Measurements from ENCODE around the gene ARHGEF26.

The ARHGEF26 gene

DNA sequence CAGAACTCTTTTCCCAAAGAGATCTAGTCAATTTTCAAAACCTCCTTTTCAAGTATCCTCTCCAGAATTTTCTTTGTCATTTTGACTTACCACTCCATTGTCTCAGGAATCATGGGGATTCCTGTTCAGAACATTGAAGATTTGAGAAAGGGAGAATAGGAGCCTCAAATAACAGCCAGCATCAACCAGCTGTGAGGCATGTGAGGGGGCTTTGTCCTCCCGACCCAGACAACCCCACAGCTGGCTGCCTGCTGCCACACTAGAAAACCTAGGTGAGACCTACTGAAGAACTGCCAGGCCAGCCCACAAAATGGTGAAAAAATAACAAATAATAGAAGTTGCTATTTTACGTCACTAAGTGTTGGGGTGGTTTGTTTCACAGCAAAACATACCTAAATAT is 5.9 kb upstream of the ARHGEF26 start:
- in situ Hi-C loops (cut with MboI; ENCODE audit: low sequenced_read_pairs): no loop called here

DNA sequence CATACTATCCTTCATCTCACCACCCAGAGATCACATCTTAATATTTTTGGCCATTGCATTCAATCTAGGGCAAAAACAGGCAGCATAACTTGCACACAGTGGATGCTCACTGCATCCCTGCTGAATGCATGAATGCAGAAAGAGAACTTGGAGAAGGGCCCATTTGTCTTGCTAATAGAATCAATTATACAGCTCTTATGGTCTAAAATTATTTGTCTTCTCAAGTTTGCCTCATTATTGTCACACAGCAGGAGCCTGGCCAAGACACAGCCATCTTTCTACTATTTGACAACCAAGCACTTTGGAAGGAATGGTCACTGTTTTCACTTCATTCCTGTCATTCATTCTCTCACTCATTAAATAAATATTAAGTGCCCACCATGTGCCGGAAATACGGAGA is 1.2 kb upstream of the ARHGEF26 start:
- in situ Hi-C loops (cut with MboI; ENCODE audit: low sequenced_read_pairs): no loop called here

DNA sequence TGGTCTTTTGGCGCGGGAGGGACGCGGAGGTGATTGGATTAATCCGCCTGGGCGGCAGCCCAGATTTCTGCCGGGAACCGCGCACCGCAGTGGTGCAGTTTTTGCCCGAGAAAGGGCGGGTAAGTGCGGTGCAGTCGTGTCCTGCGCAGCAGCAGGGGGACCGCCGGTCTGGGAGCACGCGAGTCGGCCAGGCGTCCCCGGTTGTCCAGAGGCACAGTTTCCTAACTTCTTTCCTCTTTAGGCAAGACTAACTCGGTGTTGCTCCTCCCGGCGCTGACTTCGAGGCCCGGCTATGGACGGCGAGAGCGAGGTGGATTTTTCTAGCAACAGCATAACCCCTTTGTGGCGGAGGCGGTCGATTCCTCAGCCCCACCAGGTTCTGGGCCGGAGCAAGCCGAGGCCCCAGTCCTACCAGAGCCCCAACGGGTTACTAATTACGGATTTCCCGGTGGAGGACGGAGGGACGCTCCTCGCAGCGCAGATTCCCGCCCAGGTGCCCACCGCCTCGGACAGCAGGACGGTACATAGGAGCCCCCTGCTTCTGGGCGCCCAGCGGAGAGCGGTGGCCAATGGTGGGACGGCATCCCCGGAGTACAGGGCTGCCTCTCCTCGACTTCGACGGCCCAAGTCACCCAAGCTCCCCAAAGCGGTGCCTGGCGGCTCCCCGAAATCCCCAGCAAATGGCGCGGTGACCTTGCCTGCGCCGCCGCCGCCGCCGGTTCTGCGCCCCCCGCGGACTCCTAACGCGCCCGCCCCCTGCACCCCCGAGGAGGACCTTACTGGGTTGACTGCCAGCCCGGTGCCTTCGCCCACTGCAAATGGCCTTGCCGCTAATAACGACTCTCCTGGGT is 736 bp downstream of the ARHGEF26 start:
- in situ Hi-C loops (cut with MboI; ENCODE audit: low sequenced_read_pairs): no loop called here

DNA sequence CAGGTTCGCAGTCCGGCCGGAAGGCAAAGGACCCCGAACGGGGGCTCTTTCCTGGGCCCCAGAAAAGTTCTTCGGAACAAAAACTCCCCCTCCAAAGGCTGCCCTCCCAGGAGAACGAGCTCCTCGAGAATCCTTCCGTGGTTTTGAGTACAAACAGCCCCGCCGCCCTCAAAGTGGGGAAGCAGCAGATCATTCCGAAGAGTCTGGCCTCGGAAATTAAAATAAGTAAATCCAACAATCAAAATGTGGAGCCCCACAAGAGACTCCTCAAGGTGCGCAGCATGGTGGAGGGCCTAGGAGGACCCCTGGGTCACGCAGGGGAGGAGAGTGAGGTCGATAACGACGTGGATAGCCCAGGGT is 1.3 kb downstream of the ARHGEF26 start:
- in situ Hi-C loops (cut with MboI; ENCODE audit: low sequenced_read_pairs): no loop called here

DNA sequence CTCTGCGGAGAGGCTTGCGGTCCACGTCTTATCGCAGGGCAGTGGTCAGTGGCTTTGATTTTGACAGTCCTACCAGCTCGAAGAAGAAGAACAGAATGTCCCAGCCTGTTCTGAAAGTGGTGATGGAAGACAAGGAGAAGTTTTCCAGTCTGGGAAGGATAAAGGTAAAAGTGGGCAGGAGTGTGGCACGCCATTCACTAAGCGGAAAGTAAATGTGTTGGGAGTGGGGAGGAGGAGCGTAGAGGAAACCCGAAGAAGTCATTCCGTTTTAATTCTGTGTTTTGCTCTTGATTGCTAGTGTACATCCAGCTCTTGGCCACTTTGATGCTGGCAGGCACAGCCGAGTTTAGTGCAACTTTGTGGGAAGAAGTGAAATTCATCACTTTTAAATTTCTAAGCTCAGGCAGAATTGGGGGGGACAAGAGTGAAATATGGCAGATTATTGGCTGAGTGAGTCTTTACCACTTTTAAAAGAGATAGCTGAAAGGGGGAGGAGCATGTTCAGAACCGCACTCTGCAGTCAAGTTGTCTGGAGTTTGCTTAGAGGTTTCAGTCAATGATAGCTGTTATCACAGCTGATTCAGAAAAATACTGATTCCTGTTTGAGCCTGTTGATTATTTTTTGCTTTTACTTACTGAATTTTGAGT is 1.8 kb downstream of the ARHGEF26 start:
- in situ Hi-C loops (cut with MboI; ENCODE audit: low sequenced_read_pairs): no loop called here

DNA sequence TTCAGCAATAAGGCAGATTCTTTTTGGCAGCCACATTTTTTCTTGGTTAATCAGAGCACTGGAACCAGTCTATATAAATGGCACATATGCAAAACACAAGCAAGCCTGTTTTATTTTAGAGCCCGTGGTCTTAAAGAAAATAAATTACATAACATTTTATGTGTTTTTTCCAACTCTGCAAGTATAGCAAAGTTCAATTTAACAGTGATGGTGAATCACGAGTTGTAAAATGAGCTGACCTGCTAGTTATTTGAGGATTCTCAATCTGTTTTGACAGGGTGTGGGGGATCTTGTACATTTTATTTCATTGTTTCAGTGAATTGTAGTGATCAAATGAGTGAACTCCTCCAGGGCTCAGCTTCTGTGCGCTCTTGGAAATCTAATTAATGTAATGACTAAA is 2.7 kb downstream of the ARHGEF26 start:
- in situ Hi-C loops (cut with MboI; ENCODE audit: low sequenced_read_pairs): no loop called here

DNA sequence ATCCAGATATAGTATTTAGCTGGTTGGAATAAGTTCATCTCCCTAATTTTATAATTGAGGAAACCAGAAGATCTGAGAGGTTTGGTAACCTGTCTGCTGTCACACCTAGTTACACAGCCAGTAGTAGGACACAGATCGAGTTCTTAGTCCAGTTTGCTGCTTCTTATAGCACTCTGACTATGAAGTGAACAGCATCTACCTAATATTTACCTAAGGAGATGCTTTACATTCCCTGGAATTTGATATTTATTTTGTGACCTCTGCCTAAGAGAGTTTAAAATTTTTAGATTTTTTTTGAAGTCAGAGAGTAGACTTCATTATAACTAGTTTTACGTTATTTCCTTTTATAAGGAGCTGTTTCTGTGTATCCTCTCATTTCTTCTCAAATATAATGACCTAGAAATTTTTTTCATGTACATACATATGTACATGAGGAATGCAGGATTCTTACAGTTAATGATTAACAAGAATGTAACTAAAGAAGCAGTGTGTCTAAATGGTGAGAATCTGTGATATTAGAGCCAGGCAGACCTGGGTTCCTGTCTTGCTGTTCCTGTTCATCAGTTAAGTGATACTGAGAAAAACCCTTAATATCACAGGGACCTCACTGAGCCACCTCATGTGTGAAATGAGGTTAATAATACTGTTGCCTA is 4.3 kb downstream of the ARHGEF26 start:
- in situ Hi-C loops (cut with MboI; ENCODE audit: low sequenced_read_pairs): no loop called here

DNA sequence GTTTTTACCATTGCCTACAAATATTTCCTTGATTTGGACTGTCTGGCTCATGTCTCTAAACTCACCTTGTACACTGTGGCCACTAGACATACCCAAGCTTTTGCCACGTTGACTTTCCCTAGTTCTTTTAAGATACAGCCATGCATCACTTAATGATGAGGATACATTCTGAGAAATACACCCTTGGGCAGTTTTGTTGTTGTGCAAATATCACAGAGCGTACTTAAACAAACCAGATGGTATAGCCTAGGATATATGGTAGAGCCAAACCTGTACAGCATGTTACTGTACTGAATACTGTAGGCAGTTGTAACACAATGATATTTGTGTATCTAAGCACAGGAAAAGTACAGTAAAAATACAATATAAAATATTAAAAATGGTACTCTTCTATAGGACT is 5.5 kb downstream of the ARHGEF26 start:
- in situ Hi-C loops (cut with MboI; ENCODE audit: low sequenced_read_pairs): no loop called here

DNA sequence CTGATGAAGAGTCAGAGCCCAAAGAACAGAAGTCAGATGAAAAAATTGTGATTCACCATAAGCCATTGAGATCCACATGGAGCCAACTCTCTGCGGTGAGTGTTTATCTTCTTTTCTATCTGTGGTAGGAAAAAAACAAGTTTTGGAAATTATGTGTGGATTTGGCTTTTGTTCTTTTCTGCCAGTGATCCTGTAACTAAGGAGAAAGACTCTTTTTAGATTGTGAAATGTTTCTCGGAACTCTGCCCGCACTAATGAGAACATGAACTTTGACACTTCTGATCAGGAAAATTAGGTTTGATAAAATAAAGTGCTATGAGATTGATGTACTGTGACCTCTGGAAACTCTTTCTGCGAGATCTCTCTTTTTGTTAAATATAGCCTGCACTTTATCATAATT is 8.4 kb downstream of the ARHGEF26 start:
- in situ Hi-C loops (cut with MboI; ENCODE audit: low sequenced_read_pairs): no loop called here

DNA sequence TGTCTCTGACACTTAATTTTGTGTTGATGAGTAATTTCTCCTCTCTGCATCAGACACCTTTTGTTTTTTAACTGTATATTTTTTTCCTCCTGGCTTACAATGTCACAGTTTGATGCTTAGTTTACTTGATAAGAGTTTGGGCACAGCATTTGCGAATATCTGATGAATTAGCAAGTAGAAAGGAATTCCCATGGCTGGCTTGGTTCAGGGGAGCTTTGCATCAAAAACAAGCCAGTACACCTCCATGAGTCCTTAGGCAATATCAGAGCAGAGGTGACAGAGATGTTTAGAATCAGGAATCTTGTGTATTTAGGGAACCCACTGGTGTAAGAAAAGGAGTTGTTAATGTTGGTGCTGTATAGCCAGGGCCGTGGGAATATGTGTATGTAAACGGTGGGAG is 9.3 kb downstream of the ARHGEF26 start:
- in situ Hi-C loops (cut with MboI; ENCODE audit: low sequenced_read_pairs): no loop called here

DNA sequence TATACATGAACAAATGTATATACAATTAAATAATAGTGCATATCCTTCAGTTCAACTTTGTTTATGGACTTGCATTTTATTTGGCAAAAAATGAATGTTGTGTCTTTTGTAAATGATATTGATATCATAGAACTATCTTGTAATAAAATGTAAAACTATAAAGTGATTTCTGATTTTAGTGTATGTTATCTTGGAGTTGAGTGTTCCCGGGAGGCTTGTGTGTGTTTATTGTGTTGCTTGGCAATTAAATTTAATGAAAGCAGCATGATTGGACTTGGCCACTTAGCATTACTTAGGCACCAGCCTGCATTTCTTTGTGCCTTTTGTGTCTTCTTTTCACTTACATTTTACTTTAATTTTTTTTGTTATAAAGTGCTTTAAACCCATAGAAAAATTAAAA is 10.6 kb downstream of the ARHGEF26 start:
- in situ Hi-C loops (cut with MboI; ENCODE audit: low sequenced_read_pairs): no loop called here

DNA sequence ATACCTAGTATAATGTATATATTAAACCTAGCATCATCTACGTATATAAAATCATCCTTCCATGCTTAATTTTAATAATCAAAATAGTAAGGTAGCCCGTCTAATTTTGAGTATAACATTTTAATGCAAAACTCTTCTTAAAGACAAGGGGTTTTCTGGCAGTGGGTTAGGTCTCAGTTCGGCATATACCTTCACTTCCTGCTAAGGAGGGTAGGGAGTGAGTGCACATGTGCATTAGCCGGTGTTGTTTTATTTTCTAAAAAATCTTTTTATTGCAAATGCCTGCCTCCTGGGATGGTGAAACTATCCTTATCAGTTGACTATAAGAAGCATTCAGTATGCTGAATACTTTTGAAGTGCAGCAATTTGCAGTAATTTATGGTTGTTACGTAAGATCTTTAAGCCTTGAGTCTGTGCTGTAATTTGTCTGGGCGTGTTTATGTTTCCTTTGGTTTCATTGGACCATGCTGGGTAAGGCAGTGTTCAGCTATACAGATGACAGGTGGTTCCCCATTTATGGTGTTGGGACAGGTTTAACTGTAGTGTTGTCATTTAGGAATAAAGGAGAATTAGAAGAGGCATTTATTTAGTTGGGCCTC is 11.7 kb downstream of the ARHGEF26 start:
- in situ Hi-C loops (cut with MboI; ENCODE audit: low sequenced_read_pairs): no loop called here

DNA sequence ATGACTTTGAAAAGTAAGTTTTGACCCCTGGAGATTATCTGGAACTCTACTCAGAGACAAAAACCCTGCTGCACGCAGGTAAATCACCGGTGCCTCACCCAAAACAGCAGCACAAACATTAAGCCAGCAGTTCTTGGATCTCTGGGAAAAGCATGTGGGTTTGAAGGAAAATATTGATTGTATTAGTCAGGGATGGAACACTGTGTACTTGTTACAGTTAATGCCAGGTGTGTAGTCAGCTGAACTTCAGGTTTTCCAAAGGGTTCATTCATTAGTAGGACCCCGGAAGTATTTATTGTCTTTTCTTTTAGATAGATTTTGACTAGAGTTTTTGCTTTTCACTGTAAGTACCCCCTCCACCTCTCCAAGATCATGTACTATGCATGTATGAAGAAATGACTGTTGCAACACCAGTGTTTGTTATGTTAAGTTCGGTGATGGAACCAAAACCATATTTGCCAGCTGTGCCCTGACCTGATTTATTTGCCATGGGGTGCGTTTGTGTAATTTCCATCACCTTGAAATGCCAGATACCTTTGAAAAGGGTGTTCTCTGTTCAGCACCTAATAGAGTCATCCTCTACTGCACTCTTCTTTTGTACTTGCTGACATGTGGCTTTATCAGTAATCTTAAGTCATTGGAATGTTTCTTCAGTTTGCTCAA is 14.5 kb downstream of the ARHGEF26 start:
- in situ Hi-C loops (cut with MboI; ENCODE audit: low sequenced_read_pairs): no loop called here

DNA sequence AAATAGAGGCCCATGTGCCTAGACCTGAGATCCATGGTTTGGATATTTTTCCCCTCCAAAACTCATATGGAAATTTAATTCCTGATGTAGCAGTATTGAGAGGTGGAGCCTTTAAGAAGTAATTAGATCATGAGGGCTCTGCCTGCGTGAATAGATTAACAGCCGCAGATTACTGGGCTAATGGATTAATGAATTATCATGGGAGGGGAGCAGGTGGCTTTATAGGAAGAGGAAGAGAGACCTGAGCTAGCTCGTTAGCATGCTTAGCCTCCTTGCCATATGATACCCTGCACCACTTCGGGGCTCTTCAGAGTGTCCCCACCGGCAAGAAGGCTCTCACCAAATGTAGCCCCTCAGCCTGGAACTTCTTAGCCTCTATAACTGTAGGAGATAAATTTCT is 15.8 kb downstream of the ARHGEF26 start:
- in situ Hi-C loops (cut with MboI; ENCODE audit: low sequenced_read_pairs): no loop called here

DNA sequence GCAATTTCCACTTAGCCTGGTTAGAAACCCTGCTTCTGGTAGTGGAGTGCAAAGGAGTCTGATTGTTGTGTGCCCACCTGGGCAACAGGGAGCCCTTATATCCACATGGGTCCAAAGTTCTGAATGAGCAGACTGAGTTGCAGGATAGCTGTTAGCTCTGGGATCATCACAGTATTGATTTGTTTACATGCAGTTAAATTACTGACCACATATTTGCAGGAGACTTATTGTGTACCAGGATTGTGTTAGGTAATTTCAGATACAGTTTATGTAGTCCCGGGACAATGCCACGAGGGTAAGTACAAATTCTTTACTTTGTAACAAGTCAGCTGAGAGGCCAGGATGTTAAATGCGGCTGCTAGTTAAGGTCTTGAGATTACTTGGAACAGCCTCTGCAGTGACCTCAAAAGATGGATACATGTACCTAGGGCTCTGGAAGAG is 18.8 kb downstream of the ARHGEF26 start:
- in situ Hi-C loops (cut with MboI; ENCODE audit: low sequenced_read_pairs): no loop called here

DNA sequence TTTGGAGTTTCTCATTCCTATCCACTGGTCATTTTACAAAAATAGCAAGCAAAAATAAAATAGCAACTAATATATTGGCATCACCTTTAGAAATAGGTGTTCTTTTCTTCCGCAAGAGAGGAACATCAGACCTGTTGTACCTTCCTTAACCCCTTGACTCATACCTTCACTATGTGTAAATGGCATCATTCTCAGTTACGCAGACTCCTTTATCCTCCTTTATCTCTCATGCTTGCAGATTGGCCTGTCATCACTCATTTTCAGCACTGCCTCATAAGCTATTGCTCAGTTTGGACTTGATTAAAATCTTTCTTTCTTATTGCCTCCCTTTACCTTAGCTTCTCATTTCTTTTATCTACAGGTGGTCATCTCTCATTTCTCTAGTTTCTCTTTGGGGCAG is 21.4 kb downstream of the ARHGEF26 start:
- in situ Hi-C loops (cut with MboI; ENCODE audit: low sequenced_read_pairs): no loop called here

DNA sequence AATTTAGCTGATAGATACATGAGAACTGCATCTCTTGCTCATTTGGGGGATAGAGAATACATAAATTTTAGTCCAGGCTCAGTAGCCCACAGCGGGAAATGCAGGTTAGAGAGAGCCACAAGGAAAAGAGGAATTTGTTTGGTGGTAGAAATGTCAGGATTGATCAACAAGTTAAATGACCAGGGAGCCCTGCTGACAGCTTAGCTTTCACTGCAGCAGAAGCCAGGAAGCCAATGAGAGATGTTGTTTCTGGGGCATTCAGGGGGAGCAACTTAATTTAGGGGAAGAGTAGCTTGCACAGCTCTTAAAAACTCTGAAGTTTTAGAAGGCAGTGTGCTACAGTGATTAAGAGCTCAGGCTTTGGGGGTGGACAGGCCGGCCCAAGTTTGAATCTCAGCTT is 22.7 kb downstream of the ARHGEF26 start:
- in situ Hi-C loops (cut with MboI; ENCODE audit: low sequenced_read_pairs): no loop called here

DNA sequence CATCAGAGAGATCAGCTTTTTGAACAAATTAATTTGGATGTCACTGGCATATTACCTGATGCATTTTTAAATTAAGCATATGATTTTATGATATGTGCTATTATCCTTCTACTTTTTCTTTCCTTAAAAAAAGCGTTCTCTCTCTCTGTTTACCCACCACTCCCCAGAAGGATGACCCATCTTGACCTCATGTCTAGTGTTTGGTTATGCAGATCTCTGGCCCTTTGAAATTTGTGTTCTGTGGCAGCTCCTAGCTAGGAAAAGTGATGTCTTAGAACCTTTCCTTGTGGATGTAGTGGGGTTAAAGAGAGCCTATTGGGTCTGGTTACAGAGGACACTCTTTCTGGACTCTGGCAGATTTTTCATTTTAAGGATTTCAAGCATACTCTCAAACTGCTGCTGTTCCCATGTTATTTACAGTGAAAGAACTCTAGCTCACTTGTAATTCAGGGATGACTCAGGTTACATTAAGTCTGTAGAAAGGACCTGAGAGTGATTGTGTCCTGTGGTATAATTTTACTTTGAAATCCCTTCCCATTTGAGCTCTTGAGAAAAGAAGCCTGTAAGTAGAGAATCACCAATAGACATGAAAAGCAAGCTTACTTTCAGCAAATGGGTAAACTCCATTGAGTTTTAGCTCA is 23.8 kb downstream of the ARHGEF26 start:
- in situ Hi-C loops (cut with MboI; ENCODE audit: low sequenced_read_pairs): no loop called here

DNA sequence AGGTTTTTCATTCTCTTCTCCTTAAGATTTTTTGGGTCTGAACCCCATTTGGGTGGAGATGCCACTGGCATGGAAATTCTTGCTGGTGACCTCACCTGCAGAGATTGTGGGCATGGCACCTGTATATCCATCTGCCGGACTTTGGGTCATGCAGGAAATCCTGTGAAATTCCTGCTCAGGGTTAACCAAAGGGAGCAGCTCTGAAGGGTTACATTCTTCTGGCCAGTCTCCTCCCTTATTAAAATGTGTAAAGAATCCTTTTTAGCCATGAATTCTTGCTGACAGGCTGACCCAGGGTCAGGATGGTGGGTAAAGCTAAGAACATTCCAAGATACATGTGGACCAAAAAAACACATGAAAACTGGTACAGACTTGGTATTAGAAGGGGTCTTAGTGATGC is 27.4 kb downstream of the ARHGEF26 start:
- in situ Hi-C loops (cut with MboI; ENCODE audit: low sequenced_read_pairs): no loop called here

DNA sequence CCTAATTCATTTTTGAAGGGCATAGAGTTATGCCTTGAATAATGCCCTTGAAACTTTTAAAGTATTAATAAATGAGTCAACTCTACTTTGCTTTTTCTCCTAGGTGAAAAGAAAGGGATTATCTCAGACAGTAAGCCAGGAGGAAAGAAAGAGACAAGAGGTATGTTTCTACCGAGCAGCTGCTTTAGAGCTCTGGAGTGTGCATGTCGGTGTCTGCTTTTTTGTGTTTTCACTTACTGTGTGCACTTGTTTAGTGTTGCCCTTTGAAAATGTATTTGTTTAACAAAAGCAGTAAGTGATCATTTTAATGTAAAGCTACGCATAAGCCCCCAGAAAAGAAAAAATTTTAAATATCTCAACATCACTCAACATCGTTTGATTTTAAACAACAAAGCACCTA is 28.1 kb downstream of the ARHGEF26 start:
- in situ Hi-C loops (cut with MboI; ENCODE audit: low sequenced_read_pairs): no loop called here

DNA sequence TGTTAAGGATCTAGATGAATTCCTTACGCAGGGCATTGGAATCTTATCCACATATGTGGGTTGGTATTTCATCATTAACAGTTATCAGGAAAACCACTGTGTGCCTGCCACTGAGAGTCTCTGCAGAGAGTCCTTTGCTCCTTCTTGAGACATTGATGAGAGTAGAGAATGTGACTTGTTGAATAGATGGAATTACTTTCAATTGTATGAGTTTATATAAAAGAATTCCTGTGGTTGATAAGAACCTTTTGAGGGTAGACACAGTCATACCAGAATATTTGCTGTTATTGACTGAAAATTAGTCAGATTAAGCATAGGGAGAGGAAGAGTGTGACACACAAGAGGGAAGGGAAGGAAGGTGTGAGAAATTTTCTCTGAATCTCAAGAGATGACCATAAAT is 30.8 kb downstream of the ARHGEF26 start:
- in situ Hi-C loops (cut with MboI; ENCODE audit: low sequenced_read_pairs): no loop called here

Measured in HL-60/S4 (cell line).